MCF 10A (cell line): Measurements from ENCODE around the gene CAPG. TPM values are rescaled to one million over a fixed set of nuclear protein-coding genes. Genes with fewer than 3 reads are reported as not detected.

Source experiments
- BruUV-seq: library from RNA; stranded (reverse); fragments of 400-500 nt; replicated peaks from 2 replicates; lab custom pipeline; 2021; lab: Mats Ljungman, UMichigan
- CTCF ChIA-PET: fragments of 300-600 bp; sonication (Branson Sonifier 250); formaldehyde crosslinking; extraction: SDS; loops from one replicate; lab custom pipeline; 2021; ENCODE audit warnings: antibody characterized with exemption, inconsistent platforms; lab: Yijun Ruan, JAX
- POLR2A ChIA-PET: fragments of 300-600, 350-650 bp; sonication (Branson Sonifier 250); formaldehyde crosslinking; extraction: SDS; loops from one replicate; lab custom pipeline; 2020; ENCODE audit warnings: antibody characterized with exemption, inconsistent platforms; lab: Yijun Ruan, JAX
- DNase-seq: peaks from one replicate; pipeline ENCODE4 v3.0.0-alpha.2; 2018; ENCODE audit not compliant: unreplicated experiment
- H3K27ac Mint-ChIP-seq: one replicate; pipeline ENCODE4 v1.8.0; 2022; ENCODE audit warnings: mild to moderate bottlenecking, low read depth, mixed read lengths; ENCODE audit not compliant: unreplicated experiment
- H3K27me3 Mint-ChIP-seq: one replicate; pipeline ENCODE4 v1.8.0; 2022; ENCODE audit warnings: mixed read lengths; ENCODE audit not compliant: insufficient read depth, unreplicated experiment
- H3K36me3 Mint-ChIP-seq: one replicate; pipeline ENCODE4 v1.8.0; 2022; ENCODE audit warnings: mild to moderate bottlenecking, moderate library complexity, mixed read lengths; ENCODE audit not compliant: insufficient read depth, unreplicated experiment
- H3K4me1 Mint-ChIP-seq: one replicate; pipeline ENCODE4 v1.8.0; 2022; ENCODE audit warnings: mixed read lengths; ENCODE audit not compliant: insufficient read depth, unreplicated experiment
- H3K4me3 Mint-ChIP-seq: one replicate; pipeline ENCODE4 v1.8.0; 2022; ENCODE audit warnings: mild to moderate bottlenecking, moderate library complexity, mixed read lengths; ENCODE audit not compliant: unreplicated experiment
- H3K9me3 Mint-ChIP-seq: one replicate; pipeline ENCODE4 v1.8.0; 2022; ENCODE audit warnings: mixed read lengths; ENCODE audit not compliant: unreplicated experiment
- intact Hi-C: fragments of 100-400 bp; cut with micrococcal nuclease; formaldehyde crosslinking; loops from 2 replicates; pipeline ENCODE4 v1.14.1; 2022
- total RNA-seq: library from RNA; stranded (reverse); gene quantifications from 2 replicates; pipeline ENCODE4 v1.2.3, GENCODE V29; 2022
- TF ChIP-seq, protein P1 (sequence below): fragments of 200-600 bp; IDR thresholded peaks from one replicate; pipeline ENCODE4 v1.8.0; 2022; ENCODE audit warnings: antibody characterized with exemption, mild to moderate bottlenecking; ENCODE audit not compliant: unreplicated experiment

CAPG gene
- total RNA-seq, 1 experiment from 2014 or later: 188 TPM

DNA sequence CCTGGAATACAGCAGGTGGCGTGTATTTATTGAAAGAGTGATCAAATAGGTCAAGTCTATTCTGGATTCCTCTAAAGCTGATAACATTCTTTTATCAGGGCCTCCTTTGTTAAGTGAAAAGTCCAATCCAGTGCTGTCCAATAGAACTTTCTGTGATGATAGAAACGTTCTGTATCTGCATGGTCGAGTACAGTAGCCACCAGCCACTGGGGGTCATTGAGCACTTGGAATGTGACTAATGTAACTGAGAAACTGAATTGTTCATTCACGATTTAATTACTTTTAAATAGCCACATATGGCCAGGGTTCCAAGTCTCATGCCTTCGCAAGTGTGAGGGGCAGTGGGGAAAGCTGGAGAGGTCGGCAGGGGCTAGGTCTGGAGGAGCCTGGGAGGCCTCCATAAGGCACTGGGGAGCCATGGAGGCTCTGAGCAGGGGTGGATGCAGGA lies 28.9 kb upstream of the CAPG start:
- BruUV-seq: no TSS peak
- intact Hi-C loops: no loop called here
- H3K27ac Mint-ChIP-seq: peak overlapping the region; percentile 77

DNA sequence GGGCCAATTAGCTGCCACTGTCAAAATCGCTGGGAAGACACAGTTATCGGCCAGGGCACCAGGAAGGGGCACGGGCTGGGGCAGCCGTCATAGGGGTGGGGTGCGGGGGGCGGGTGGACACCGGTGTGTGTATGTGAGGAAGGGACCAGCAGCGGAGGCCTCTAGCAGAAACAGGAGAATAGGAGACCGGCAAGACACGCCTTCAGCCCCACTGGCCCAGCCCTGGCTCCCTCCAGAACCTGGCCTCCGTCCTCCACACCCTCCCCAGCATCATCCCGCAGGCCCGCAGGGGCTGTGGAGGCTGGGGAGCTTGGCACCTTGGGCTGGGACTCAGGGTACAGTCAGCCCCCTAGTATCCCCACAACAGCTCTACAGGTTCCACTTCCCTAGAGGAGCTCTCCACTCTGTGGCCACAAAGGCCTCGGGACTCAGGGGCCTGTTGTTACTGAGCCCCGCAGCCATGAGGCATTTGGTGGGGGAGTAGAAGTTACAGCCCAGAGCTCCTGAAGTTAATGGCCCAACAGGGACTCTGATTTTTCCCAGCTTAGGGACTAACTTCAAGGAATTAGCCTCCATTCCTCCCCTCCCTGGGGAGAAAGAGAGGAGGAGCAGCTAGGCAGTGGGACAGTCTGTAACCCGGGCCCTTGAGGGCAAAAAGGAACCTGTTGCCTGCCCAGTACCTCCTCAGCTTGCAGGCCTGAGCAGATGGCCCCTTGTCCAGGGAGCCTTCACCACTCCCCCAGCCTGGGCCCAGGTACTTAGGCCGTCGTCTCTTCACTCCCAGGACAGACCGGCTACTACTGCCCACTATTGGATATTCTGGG lies 28.2 kb upstream of the CAPG start:
- POLR2A ChIA-PET: interaction anchor here (0.6 to 16.8 kb wide), 19 partner anchors 8 to 492 kb away, joined by 3 to 287 read pairs (median 4); partner anchors contain the start of genes ELMOD3, MAT2A, RETSAT and SH2D6
- Mint-ChIP-seq H3K4me3 (peak overlapping the region; percentile 71), H3K9me3 (no peaks in the 10 kb centered on the region), H3K27me3 (no peaks in the 10 kb centered on the region), H3K27ac (peak overlapping the region; percentile 77), H3K4me1 (peaks cover 29% of the 10 kb centered on the region), H3K36me3 (no peaks in the 10 kb centered on the region)
- BruUV-seq: TSS peak; percentile 93
- CTCF ChIA-PET: interaction anchor here (0.6 to 1.7 kb wide), 9 partner anchors 9 to 157 kb away, joined by 3 to 8 read pairs (median 3); no protein-coding TSS in a partner anchor
- TF ChIP-seq, protein P1, sequence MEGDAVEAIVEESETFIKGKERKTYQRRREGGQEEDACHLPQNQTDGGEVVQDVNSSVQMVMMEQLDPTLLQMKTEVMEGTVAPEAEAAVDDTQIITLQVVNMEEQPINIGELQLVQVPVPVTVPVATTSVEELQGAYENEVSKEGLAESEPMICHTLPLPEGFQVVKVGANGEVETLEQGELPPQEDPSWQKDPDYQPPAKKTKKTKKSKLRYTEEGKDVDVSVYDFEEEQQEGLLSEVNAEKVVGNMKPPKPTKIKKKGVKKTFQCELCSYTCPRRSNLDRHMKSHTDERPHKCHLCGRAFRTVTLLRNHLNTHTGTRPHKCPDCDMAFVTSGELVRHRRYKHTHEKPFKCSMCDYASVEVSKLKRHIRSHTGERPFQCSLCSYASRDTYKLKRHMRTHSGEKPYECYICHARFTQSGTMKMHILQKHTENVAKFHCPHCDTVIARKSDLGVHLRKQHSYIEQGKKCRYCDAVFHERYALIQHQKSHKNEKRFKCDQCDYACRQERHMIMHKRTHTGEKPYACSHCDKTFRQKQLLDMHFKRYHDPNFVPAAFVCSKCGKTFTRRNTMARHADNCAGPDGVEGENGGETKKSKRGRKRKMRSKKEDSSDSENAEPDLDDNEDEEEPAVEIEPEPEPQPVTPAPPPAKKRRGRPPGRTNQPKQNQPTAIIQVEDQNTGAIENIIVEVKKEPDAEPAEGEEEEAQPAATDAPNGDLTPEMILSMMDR: no peak
- intact Hi-C loops: no loop called here
- no peak for DNase-seq

More for the DNA sequence above, 28.9 kb upstream of the CAPG start:
- no peaks in the 10 kb centered on the region for H3K9me3 Mint-ChIP-seq
- TF ChIP-seq, protein P1: no peak
- H3K4me1 Mint-ChIP-seq: peaks cover 23% of the 10 kb centered on the region
- H3K36me3 Mint-ChIP-seq: no peaks in the 10 kb centered on the region
- H3K27me3 Mint-ChIP-seq: no peaks in the 10 kb centered on the region
- ChIA-PET CTCF (interaction anchor here (0.6 to 1.7 kb wide), 6 partner anchors 15 to 157 kb away, joined by 3 to 8 read pairs (median 3); no protein-coding TSS in a partner anchor), POLR2A (interaction anchor here (0.8 to 16.8 kb wide), 7 partner anchors 17 to 167 kb away, joined by 3 to 287 read pairs (median 16); partner anchors contain the start of genes MAT2A and SH2D6)
- no peak for DNase-seq
- H3K4me3 Mint-ChIP-seq: no peak overlapping the region

DNA sequence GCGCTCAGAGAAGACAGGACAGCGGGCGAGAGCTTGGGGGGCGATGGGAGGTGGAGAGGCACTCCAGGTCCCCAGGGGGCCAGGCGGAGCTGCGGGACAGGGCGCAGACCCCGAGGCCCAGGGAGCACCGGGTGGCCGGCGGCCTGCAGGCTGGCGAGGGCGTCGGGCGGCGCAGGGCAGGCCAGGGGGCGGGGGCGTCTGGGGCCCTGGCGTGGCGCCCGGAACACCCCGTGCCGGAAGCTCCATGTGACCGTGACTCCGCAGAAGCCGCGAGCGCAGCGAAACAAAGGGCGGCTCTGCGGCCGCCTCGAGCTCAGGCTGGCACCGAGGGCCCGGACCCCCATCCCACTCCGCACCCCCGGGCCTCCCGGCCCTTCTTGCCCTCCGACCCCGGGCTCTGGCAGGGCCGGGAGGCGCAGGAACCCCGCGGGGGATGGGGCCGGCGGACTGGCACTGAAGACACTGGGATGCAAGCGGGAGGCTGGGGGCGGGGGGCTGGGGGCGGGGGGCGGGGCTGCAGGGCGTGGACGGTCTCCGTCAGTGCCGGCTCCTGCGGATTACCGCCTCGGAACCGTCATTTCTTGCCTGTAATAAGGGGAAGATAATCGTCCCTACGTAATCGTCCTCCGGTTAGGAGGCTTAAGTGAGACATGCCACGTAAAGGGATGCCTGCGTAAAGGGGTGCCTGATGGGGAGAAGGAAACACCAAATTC lies 27.5 kb upstream of the CAPG start:
- POLR2A ChIA-PET: interaction anchor here (0.6 to 16.8 kb wide), 25 partner anchors 8 to 493 kb away, joined by 3 to 287 read pairs (median 4); partner anchors contain the start of genes ELMOD3, MAT2A, RETSAT and RNF181
- H3K9me3 Mint-ChIP-seq: no peaks in the 10 kb centered on the region
- TF ChIP-seq, protein P1: no peak
- H3K4me1 Mint-ChIP-seq: peaks cover 31% of the 10 kb centered on the region
- H3K36me3 Mint-ChIP-seq: no peaks in the 10 kb centered on the region
- CTCF ChIA-PET: interaction anchor here (0.7 to 1.5 kb wide), 7 partner anchors 9 to 118 kb away, joined by 3 to 8 read pairs (median 3); no protein-coding TSS in a partner anchor
- peak overlapping the region; percentile 77 for H3K27ac Mint-ChIP-seq
- no TSS peak for BruUV-seq
- peak; percentile 90 for DNase-seq
- H3K27me3 Mint-ChIP-seq: no peaks in the 10 kb centered on the region
- intact Hi-C loops: no loop called here
- peak overlapping the region; percentile 71 for H3K4me3 Mint-ChIP-seq
